ENCODE measurements around the gene PLD1. TPM values are rescaled to one million over a fixed set of nuclear protein-coding genes. Genes with fewer than 3 reads are reported as not detected.

Gene PLD1
- total and polyA plus RNA-seq, 7 donors: 0.73 to 6.7 (median 1.9) TPM

- intact Hi-C loops (cut with DNase I): no loop called here
Measured at GRCh38 chr3:171663805-171664204, 146.5 kb downstream of the PLD1 start.

DNA sequence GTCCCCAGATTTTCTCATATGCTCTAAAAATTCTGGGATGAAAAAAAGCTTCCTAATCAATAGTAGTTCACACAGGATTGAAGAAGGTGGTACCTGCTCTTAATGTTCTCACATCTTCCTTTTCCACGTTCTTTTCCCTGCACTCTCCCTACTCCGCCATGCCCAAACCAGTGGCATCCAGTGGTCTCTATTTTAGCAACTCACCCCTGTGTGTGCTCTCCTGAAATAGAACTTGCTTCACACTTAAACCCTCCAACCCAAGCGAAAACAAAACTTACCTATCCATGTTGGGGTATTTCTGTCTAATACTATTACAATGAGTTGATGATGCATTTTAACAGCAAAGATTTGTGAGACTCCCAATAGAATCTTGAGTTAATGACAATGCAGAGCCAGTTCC lies 148.8 kb downstream of the PLD1 start:
- H3K9me3 ChIP-seq: no peaks in the 10 kb centered on the region
- H3K27me3 ChIP-seq (ENCODE audit: insufficient read depth in 3 of 3, low read length in 2 of 3): no peaks in the 10 kb centered on the region
- no peaks in the 10 kb centered on the region for H3K36me3 ChIP-seq (ENCODE audit: insufficient read depth in 1 of 2, low read depth in 1 of 2)
- H3K4me3 ChIP-seq: no peak overlapping the region
- DNase-seq (no peak), ATAC-seq (no peak)
- intact Hi-C loops (cut with DNase I): no loop called here
- TF ChIP-seq, protein P1, sequence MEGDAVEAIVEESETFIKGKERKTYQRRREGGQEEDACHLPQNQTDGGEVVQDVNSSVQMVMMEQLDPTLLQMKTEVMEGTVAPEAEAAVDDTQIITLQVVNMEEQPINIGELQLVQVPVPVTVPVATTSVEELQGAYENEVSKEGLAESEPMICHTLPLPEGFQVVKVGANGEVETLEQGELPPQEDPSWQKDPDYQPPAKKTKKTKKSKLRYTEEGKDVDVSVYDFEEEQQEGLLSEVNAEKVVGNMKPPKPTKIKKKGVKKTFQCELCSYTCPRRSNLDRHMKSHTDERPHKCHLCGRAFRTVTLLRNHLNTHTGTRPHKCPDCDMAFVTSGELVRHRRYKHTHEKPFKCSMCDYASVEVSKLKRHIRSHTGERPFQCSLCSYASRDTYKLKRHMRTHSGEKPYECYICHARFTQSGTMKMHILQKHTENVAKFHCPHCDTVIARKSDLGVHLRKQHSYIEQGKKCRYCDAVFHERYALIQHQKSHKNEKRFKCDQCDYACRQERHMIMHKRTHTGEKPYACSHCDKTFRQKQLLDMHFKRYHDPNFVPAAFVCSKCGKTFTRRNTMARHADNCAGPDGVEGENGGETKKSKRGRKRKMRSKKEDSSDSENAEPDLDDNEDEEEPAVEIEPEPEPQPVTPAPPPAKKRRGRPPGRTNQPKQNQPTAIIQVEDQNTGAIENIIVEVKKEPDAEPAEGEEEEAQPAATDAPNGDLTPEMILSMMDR (IDR thresholded peaks at IDR 0.05): no peak
- H3K27ac ChIP-seq: no peak overlapping the region
- WGBS, 3 donors: 81 to 98% (median 82%) methylated on average over 3 of the region's 3 CpGs
- no peaks in the 10 kb centered on the region for H3K4me1 ChIP-seq

More at GRCh38 chr3:171663805-171664204, 146.5 kb downstream of the PLD1 start:
- ATAC-seq (no peak), DNase-seq (no peak)
- Histone ChIP-seq H3K4me1 (no peaks in the 10 kb centered on the region), H3K27ac (no peak overlapping the region), H3K9me3 (no peaks in the 10 kb centered on the region), H3K27me3 (ENCODE audit: insufficient read depth in 3 of 3, low read length in 2 of 3) (no peaks in the 10 kb centered on the region), H3K36me3 (ENCODE audit: insufficient read depth in 1 of 2, low read depth in 1 of 2) (no peaks in the 10 kb centered on the region), H3K4me3 (no peak overlapping the region)
- TF ChIP-seq, protein P1 (IDR thresholded peaks at IDR 0.05): no peak
- WGBS, 3 donors: 97 to 98% (median 98%) methylated on average over 4 of the region's 4 CpGs

- intact Hi-C loops (cut with DNase I): no loop called here
- 85 to 89% (median 86%) methylated on average over 3 of the region's 3 CpGs for WGBS, 3 donors
Measured at GRCh38 chr3:171660188-171660587, 150.1 kb downstream of the PLD1 start.

DNA sequence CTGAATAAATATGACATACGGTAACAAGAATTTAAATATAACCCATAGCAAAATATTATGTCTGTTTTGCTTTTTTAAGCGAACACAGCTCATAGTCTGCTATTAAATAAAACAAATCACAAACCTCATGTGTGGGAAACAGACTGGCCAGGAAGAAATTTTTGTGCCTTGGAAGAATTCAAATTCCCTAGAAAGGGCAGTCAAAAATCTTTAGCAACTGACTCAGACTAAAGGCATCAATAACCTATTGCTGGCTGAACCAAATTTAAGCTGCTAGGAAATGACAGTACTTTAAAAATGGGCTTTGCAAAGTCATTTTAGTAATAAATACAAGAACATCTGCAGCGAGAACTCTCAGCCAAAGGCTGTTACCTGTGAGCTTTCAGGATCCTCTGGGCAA lies 151.4 kb downstream of the PLD1 start:
- TF ChIP-seq, protein P1 (IDR thresholded peaks at IDR 0.05): no peak
- Histone ChIP-seq H3K4me1 (peaks cover 10% of the 10 kb centered on the region), H3K27ac (no peak overlapping the region)

More at GRCh38 chr3:171660188-171660587, 150.1 kb downstream of the PLD1 start:
- Histone ChIP-seq H3K4me1 (peaks cover under 1% of the 10 kb centered on the region), H3K9me3 (no peaks in the 10 kb centered on the region), H3K27ac (no peak overlapping the region), H3K36me3 (ENCODE audit: insufficient read depth in 1 of 2, low read depth in 1 of 2) (no peaks in the 10 kb centered on the region), H3K27me3 (ENCODE audit: insufficient read depth in 3 of 3, low read length in 2 of 3) (no peaks in the 10 kb centered on the region), H3K4me3 (no peak overlapping the region)
- DNase-seq: no peak
- ATAC-seq: no peak
- TF ChIP-seq, protein P1 (IDR thresholded peaks at IDR 0.05): no peak

DNA sequence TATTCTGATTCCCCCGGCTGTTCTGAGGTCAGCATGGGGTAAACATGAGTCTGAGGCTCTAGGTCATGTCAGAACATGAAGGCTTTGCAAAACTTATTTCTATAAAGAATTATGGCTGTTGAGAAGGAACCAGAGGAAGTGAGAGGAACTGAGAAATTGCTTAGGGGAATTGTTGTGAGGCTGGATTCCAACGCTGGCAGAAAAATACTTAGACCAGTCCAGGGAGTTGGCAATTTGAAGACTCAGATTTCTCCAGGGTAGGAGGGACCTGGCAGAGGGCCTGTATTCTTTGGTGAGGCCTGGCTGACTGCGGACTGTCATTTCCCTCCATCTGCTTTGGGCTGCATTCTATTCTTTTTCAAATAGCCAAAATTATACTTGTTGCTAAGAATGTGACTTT lies 155.5 kb downstream of the PLD1 start:
- WGBS, 3 donors: 4 to 6% (median 5%) methylated on average over 3 of the region's 3 CpGs
- Histone ChIP-seq H3K4me3 (no peak overlapping the region), H3K27ac (peak overlapping the region; percentile 13), H3K36me3 (ENCODE audit: insufficient read depth in 1 of 2, low read depth in 1 of 2) (no peaks in the 10 kb centered on the region), H3K9me3 (no peaks in the 10 kb centered on the region), H3K27me3 (ENCODE audit: insufficient read depth in 3 of 3, low read length in 2 of 3) (no peaks in the 10 kb centered on the region), H3K4me1 (peaks cover 10% of the 10 kb centered on the region)
- intact Hi-C loops (cut with DNase I): no loop called here
- ATAC-seq (peak; percentile 85 to 95 (median 88)), DNase-seq (peak; percentile 68 to 83)
- TF ChIP-seq, protein P1 (IDR thresholded peaks at IDR 0.05): no peak

More for the DNA sequence above, 151.4 kb downstream of the PLD1 start:
- 89 to 92% (median 91%) methylated on average over 3 of the region's 3 CpGs for WGBS, 3 donors
- Histone ChIP-seq H3K27me3 (ENCODE audit: insufficient read depth in 3 of 3, low read length in 2 of 3) (no peaks in the 10 kb centered on the region), H3K36me3 (ENCODE audit: insufficient read depth in 1 of 2, low read depth in 1 of 2) (no peaks in the 10 kb centered on the region), H3K9me3 (no peaks in the 10 kb centered on the region), H3K4me3 (no peak overlapping the region)
- ATAC-seq (no peak), DNase-seq (no peak)
- intact Hi-C loops (cut with DNase I): no loop called here

Data from psoas muscle (tissue), 8 donors.